ENCODE data around the gene TCTN2. TPM values are rescaled to one million over a fixed set of nuclear protein-coding genes. Genes with fewer than 3 reads are reported as not detected.
A peak's percentile ranks its signal among the peaks of the same experiment; 100 is the strongest.

Gene TCTN2
- total and polyA plus RNA-seq, 10 of the 15 experiments (the other 5 are each of a cell fraction or from before 2014, with no cell fraction given) = 0.55 to 5.5 (median 3.3) TPM

DNA sequence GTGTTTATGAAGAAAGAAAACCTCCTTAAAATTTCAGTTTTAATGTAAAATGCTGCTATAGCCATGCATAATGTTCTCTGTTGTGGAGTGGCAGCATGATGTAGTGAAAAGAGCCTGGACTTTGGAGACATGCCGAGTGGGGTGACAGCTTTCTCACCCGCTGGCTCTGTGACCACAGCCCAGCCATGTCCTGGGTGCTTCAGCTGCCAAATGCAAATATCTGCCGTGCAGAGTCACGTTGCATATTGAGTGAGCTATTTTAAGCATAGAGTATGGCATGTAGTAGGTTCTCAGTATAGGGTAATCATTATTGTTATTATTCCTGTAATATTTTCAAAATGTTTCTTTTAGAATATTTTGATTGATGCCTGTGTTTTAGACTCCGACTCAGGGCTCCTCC is 15.5 kb upstream of the TCTN2 start (continued):
- TF ChIP-seq POU2F2 (IDR thresholded peaks at IDR 0.05; ENCODE audit: borderline replicate concordance, low read depth, low read length) (peak; percentile 99), ZNF207 (IDR thresholded peaks at IDR 0.05; ENCODE audit: borderline replicate concordance) (no peak), STAT1 (conservative IDR thresholded peaks at IDR 0.05) (no peak), IKZF2 (IDR thresholded peaks at IDR 0.05) (peak in 1 of 2 experiments; percentile 21; a peak in 2 of 4 replicates), SMAD1 (IDR thresholded peaks at IDR 0.05; ENCODE audit: low read depth, partially characterized antibody) (no peak), ASH2L (IDR thresholded peaks at IDR 0.05; ENCODE audit: borderline replicate concordance, low read depth) (no peak), FOXK2 (IDR thresholded peaks at IDR 0.05) (no peak), ZNF384 (IDR thresholded peaks at IDR 0.05; ENCODE audit: borderline replicate concordance, low read depth, low read length) (no peak), BHLHE40 (IDR thresholded peaks at IDR 0.05; ENCODE audit: borderline replicate concordance in 1 of 2, low read depth in 2 of 2, low read length in 1 of 2) (peak; percentile 90 to 91), RFX5 (IDR thresholded peaks at IDR 0.05; ENCODE audit: low read depth, low read length) (no peak), SUPT20H (IDR thresholded peaks at IDR 0.05; ENCODE audit: borderline replicate concordance, control insufficient read depth, low read depth, low read length) (no peak), ZBED1 (IDR thresholded peaks at IDR 0.05; ENCODE audit: borderline replicate concordance) (no peak)
- TF ChIP-seq, protein P1, sequence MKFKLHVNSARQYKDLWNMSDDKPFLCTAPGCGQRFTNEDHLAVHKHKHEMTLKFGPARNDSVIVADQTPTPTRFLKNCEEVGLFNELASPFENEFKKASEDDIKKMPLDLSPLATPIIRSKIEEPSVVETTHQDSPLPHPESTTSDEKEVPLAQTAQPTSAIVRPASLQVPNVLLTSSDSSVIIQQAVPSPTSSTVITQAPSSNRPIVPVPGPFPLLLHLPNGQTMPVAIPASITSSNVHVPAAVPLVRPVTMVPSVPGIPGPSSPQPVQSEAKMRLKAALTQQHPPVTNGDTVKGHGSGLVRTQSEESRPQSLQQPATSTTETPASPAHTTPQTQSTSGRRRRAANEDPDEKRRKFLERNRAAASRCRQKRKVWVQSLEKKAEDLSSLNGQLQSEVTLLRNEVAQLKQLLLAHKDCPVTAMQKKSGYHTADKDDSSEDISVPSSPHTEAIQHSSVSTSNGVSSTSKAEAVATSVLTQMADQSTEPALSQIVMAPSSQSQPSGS (IDR thresholded peaks at IDR 0.05; ENCODE audit: low read length) = no peak
- TF ChIP-seq, protein P2, sequence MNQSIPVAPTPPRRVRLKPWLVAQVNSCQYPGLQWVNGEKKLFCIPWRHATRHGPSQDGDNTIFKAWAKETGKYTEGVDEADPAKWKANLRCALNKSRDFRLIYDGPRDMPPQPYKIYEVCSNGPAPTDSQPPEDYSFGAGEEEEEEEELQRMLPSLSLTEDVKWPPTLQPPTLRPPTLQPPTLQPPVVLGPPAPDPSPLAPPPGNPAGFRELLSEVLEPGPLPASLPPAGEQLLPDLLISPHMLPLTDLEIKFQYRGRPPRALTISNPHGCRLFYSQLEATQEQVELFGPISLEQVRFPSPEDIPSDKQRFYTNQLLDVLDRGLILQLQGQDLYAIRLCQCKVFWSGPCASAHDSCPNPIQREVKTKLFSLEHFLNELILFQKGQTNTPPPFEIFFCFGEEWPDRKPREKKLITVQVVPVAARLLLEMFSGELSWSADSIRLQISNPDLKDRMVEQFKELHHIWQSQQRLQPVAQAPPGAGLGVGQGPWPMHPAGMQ (IDR thresholded peaks at IDR 0.05; ENCODE audit: borderline replicate concordance) = no peak
- TF ChIP-seq, protein P3, sequence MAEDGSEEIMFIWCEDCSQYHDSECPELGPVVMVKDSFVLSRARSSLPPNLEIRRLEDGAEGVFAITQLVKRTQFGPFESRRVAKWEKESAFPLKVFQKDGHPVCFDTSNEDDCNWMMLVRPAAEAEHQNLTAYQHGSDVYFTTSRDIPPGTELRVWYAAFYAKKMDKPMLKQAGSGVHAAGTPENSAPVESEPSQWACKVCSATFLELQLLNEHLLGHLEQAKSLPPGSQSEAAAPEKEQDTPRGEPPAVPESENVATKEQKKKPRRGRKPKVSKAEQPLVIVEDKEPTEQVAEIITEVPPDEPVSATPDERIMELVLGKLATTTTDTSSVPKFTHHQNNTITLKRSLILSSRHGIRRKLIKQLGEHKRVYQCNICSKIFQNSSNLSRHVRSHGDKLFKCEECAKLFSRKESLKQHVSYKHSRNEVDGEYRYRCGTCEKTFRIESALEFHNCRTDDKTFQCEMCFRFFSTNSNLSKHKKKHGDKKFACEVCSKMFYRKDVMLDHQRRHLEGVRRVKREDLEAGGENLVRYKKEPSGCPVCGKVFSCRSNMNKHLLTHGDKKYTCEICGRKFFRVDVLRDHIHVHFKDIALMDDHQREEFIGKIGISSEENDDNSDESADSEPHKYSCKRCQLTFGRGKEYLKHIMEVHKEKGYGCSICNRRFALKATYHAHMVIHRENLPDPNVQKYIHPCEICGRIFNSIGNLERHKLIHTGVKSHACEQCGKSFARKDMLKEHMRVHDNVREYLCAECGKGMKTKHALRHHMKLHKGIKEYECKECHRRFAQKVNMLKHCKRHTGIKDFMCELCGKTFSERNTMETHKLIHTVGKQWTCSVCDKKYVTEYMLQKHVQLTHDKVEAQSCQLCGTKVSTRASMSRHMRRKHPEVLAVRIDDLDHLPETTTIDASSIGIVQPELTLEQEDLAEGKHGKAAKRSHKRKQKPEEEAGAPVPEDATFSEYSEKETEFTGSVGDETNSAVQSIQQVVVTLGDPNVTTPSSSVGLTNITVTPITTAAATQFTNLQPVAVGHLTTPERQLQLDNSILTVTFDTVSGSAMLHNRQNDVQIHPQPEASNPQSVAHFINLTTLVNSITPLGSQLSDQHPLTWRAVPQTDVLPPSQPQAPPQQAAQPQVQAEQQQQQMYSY (CRISPR knock-in tag; IDR thresholded peaks at IDR 0.05) = no peak
- TF ChIP-seq, protein P4, sequence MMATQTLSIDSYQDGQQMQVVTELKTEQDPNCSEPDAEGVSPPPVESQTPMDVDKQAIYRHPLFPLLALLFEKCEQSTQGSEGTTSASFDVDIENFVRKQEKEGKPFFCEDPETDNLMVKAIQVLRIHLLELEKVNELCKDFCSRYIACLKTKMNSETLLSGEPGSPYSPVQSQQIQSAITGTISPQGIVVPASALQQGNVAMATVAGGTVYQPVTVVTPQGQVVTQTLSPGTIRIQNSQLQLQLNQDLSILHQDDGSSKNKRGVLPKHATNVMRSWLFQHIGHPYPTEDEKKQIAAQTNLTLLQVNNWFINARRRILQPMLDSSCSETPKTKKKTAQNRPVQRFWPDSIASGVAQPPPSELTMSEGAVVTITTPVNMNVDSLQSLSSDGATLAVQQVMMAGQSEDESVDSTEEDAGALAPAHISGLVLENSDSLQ (IDR thresholded peaks at IDR 0.05) = peak; percentile 59; the same call in 1 of the 2 replicates
- TF ChIP-seq, protein P5, sequence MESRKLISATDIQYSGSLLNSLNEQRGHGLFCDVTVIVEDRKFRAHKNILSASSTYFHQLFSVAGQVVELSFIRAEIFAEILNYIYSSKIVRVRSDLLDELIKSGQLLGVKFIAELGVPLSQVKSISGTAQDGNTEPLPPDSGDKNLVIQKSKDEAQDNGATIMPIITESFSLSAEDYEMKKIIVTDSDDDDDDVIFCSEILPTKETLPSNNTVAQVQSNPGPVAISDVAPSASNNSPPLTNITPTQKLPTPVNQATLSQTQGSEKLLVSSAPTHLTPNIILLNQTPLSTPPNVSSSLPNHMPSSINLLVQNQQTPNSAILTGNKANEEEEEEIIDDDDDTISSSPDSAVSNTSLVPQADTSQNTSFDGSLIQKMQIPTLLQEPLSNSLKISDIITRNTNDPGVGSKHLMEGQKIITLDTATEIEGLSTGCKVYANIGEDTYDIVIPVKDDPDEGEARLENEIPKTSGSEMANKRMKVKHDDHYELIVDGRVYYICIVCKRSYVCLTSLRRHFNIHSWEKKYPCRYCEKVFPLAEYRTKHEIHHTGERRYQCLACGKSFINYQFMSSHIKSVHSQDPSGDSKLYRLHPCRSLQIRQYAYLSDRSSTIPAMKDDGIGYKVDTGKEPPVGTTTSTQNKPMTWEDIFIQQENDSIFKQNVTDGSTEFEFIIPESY (IDR thresholded peaks at IDR 0.05) = no peak
- TF ChIP-seq, protein P6, sequence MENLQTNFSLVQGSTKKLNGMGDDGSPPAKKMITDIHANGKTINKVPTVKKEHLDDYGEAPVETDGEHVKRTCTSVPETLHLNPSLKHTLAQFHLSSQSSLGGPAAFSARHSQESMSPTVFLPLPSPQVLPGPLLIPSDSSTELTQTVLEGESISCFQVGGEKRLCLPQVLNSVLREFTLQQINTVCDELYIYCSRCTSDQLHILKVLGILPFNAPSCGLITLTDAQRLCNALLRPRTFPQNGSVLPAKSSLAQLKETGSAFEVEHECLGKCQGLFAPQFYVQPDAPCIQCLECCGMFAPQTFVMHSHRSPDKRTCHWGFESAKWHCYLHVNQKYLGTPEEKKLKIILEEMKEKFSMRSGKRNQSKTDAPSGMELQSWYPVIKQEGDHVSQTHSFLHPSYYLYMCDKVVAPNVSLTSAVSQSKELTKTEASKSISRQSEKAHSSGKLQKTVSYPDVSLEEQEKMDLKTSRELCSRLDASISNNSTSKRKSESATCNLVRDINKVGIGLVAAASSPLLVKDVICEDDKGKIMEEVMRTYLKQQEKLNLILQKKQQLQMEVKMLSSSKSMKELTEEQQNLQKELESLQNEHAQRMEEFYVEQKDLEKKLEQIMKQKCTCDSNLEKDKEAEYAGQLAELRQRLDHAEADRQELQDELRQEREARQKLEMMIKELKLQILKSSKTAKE (IDR thresholded peaks at IDR 0.05; ENCODE audit: low read depth, poor library complexity, severe bottlenecking) = peak; percentile 34
